Testis (tissue), 2 donors: ENCODE results near the gene ZP4.
"Not testable (repeated sequence)": the region's sequence is repeated elsewhere in the genome, so short reads cannot be mapped to it uniquely, and the experiment has no call there.

Experiments
- CTCF ChIP-seq, 3 experiments: fragments of 450-650 bp in 2 of 3; fragments of 200-600 bp in 1 of 3; sonication (generic) in 1 of 3; IDR thresholded peaks; one replicate each; pipeline ENCODE4 v1.5.1; 2016 to 2019; ENCODE audit warnings: antibody characterized with exemption in 3 of 3, mild to moderate bottlenecking in 2 of 3, moderate library complexity in 1 of 3
- POLR2A ChIP-seq: fragments of 450-650 bp; IDR thresholded peaks from one replicate; pipeline ENCODE4 v1.6.1; 2017; ENCODE audit warnings: antibody characterized with exemption, mild to moderate bottlenecking, moderate library complexity

GRCh38 chr1:237843516-237843915 is 47.2 kb downstream of the ZP4 start:
- not testable (repeated sequence) for TF ChIP-seq CTCF (IDR thresholded peaks at IDR 0.05); POLR2A
